ENCODE measurements around the gene ENOX1. TPM values are rescaled to one million over a fixed set of nuclear protein-coding genes. Genes with fewer than 3 reads are reported as not detected.

Gene ENOX1
- total RNA-seq, 1 donor from 2014 or later: 3.0 TPM

- no peak for TF ChIP-seq CTCF (IDR thresholded peaks at IDR 0.05; ENCODE audit: unreplicated experiment)
- H3K4me1 Mint-ChIP-seq: peaks cover 74% of the 10 kb centered on the region
- H3K4me3 Mint-ChIP-seq: no peak overlapping the region
- DNase-seq (ENCODE audit: low spot score in 2 of 2, unreplicated experiment in 2 of 2): no peak
- H3K27ac Mint-ChIP-seq: no peak overlapping the region
- H3K36me3 Mint-ChIP-seq: peaks cover 2% of the 10 kb centered on the region
- no peaks in the 10 kb centered on the region for H3K27me3 Mint-ChIP-seq (ENCODE audit: low read depth)
- H3K9me3 Mint-ChIP-seq: peaks cover 4% of the 10 kb centered on the region
Observed at GRCh38 chr13:43196750-43197370, 589.9 kb downstream of the ENOX1 start.

- Mint-ChIP-seq H3K4me3 (no peak overlapping the region), H3K27ac (no peak overlapping the region), H3K27me3 (ENCODE audit: low read depth) (no peaks in the 10 kb centered on the region), H3K4me1 (peaks cover 76% of the 10 kb centered on the region), H3K36me3 (no peaks in the 10 kb centered on the region), H3K9me3 (no peaks in the 10 kb centered on the region)
- peak in 1 of 2 experiments; percentile 44 for DNase-seq (ENCODE audit: low spot score in 2 of 2, unreplicated experiment in 2 of 2)
- no peak for TF ChIP-seq CTCF (IDR thresholded peaks at IDR 0.05; ENCODE audit: unreplicated experiment)
Observed at GRCh38 chr13:43196086-43196621, 590.6 kb downstream of the ENOX1 start.

GRCh38 chr13:43195551-43195950, 591.2 kb downstream of the ENOX1 start:
- Mint-ChIP-seq H3K4me1 (peaks cover 76% of the 10 kb centered on the region), H3K27me3 (ENCODE audit: low read depth) (no peaks in the 10 kb centered on the region), H3K27ac (no peak overlapping the region), H3K4me3 (no peak overlapping the region), H3K9me3 (no peaks in the 10 kb centered on the region), H3K36me3 (no peaks in the 10 kb centered on the region)
- no peak for TF ChIP-seq CTCF (IDR thresholded peaks at IDR 0.05; ENCODE audit: unreplicated experiment)
- DNase-seq (ENCODE audit: low spot score in 2 of 2, unreplicated experiment in 2 of 2): no peak

GRCh38 chr13:43195112-43195511, 591.7 kb downstream of the ENOX1 start:
- no peaks in the 10 kb centered on the region for H3K27me3 Mint-ChIP-seq (ENCODE audit: low read depth)

GRCh38 chr13:43193789-43194420, 592.9 kb downstream of the ENOX1 start:
- no peaks in the 10 kb centered on the region for H3K9me3 Mint-ChIP-seq
- H3K27ac Mint-ChIP-seq: no peak overlapping the region
- H3K36me3 Mint-ChIP-seq: no peaks in the 10 kb centered on the region
- no peaks in the 10 kb centered on the region for H3K27me3 Mint-ChIP-seq (ENCODE audit: low read depth)
- H3K4me1 Mint-ChIP-seq: peaks cover 64% of the 10 kb centered on the region
- no peak overlapping the region for H3K4me3 Mint-ChIP-seq
- DNase-seq (ENCODE audit: low spot score in 2 of 2, unreplicated experiment in 2 of 2): no peak
- no peak for TF ChIP-seq CTCF (IDR thresholded peaks at IDR 0.05; ENCODE audit: unreplicated experiment)

More at GRCh38 chr13:43195112-43195511, 591.7 kb downstream of the ENOX1 start:
- peaks cover 73% of the 10 kb centered on the region for H3K4me1 Mint-ChIP-seq
- no peak overlapping the region for H3K27ac Mint-ChIP-seq
- no peak for TF ChIP-seq CTCF (IDR thresholded peaks at IDR 0.05; ENCODE audit: unreplicated experiment)
- H3K9me3 Mint-ChIP-seq: no peaks in the 10 kb centered on the region
- no peaks in the 10 kb centered on the region for H3K36me3 Mint-ChIP-seq
- no peak overlapping the region for H3K4me3 Mint-ChIP-seq
- no peak for DNase-seq (ENCODE audit: low spot score in 2 of 2, unreplicated experiment in 2 of 2)

Measured in mesothelial cell of epicardium (in vitro differentiated cells).